Frontal cortex (tissue), 4 donors: ENCODE results near the gene SMAP1. TPM values are rescaled to one million over a fixed set of nuclear protein-coding genes. Genes with fewer than 3 reads are reported as not detected.

ENCODE experiments used
- DNase-seq, 2 donors: peaks; one replicate each; pipeline ENCODE4 v3.0.0; 2012; ENCODE audit warnings: low spot score in 2 of 2
- FAIRE-seq: peaks from 2 replicates; lab custom pipeline; 2012; peaks lifted over from hg19 to GRCh38; lab: Jason Lieb, UNC
- total RNA-seq: library from RNA; depleted of rRNA; stranded (reverse); fragments of >200 nt; gene quantifications from one replicate; pipeline ENCODE4 v1.2.3, GENCODE V29; 2014
- donor health status: control.
- donor health status: control.
- donor health status: control.

The SMAP1 gene
- total RNA-seq, 1 donor from 2014 or later, result 71.3 TPM

- DNase-seq, result no peak
- FAIRE-seq, result no peak
Measured at GRCh38 chr6:70831427-70831826, 163.7 kb downstream of the SMAP1 start.

- no peak for FAIRE-seq
- no peak for DNase-seq
Measured at GRCh38 chr6:70834520-70834919, 166.8 kb downstream of the SMAP1 start.

GRCh38 chr6:70838907-70839285, 171.2 kb downstream of the SMAP1 start:
- no peak for DNase-seq
- FAIRE-seq, result no peak

GRCh38 chr6:70839286-70840266, 171.9 kb downstream of the SMAP1 start:
- no peak for FAIRE-seq
- no peak for DNase-seq

- DNase-seq (no peak), FAIRE-seq (no peak)
Measured at GRCh38 chr6:70841112-70841511, 173.4 kb downstream of the SMAP1 start.

GRCh38 chr6:70842541-70842940, 174.9 kb downstream of the SMAP1 start:
- DNase-seq (no peak), FAIRE-seq (no peak)

- DNase-seq, result no peak
- no peak for FAIRE-seq
Measured at GRCh38 chr6:70843328-70843918, 175.7 kb downstream of the SMAP1 start.

- DNase-seq (no peak), FAIRE-seq (no peak)
Measured at GRCh38 chr6:70844301-70844700, 176.6 kb downstream of the SMAP1 start.

GRCh38 chr6:70846207-70846835, 178.6 kb downstream of the SMAP1 start:
- DNase-seq, result no peak
- FAIRE-seq, result no peak

- FAIRE-seq (no peak), DNase-seq (no peak)
Measured at GRCh38 chr6:70847106-70848084, 179.7 kb downstream of the SMAP1 start.

- FAIRE-seq, result no peak
- no peak for DNase-seq
Measured at GRCh38 chr6:70849348-70850069, 181.8 kb downstream of the SMAP1 start.

- DNase-seq, result no peak
- no peak for FAIRE-seq
Measured at GRCh38 chr6:70852667-70853246, 185.1 kb downstream of the SMAP1 start.

GRCh38 chr6:70857387-70858077, 189.8 kb downstream of the SMAP1 start:
- FAIRE-seq, result no peak
- no peak for DNase-seq

GRCh38 chr6:70860045-70860444, 192.4 kb downstream of the SMAP1 start:
- FAIRE-seq (no peak), DNase-seq (no peak)

GRCh38 chr6:70860920-70861319, 193.2 kb downstream of the SMAP1 start:
- FAIRE-seq (no peak), DNase-seq (no peak)

GRCh38 chr6:70863343-70863742, 195.7 kb downstream of the SMAP1 start:
- no peak for FAIRE-seq
- DNase-seq, result no peak

GRCh38 chr6:70864401-70864800, 196.7 kb downstream of the SMAP1 start:
- no peak for DNase-seq
- no peak for FAIRE-seq

- no peak for FAIRE-seq
- DNase-seq, result no peak
Measured at GRCh38 chr6:70872469-70872868, 204.8 kb downstream of the SMAP1 start.
